ENCODE measurements around the gene APMAP. TPM values are rescaled to one million over a fixed set of nuclear protein-coding genes. Genes with fewer than 3 reads are reported as not detected.

APMAP gene
- total RNA-seq = 10 to 100 TPM; 40.3 to 41.9 TPM

GRCh38 chr20:24992487-24993205, at the start of gene APMAP:
Gene APMAP, minus strand, starts transcription at chr20:24992751. Its CDS starts 63 bp downstream, at chr20:24992688.

GRCh38 chr20:24948939-24949679, 43.4 kb downstream of the APMAP start, which contains the start of gene CST7:
Gene CST7, plus strand, starts transcription at chr20:24949269. Its CDS starts 237 bp downstream, at chr20:24949506.

Other genes with a start within 250 kb of the APMAP start
- 10 to 100 TPM; 51.6 to 54.6 TPM for gene CST7, start 43.5 kb downstream of the APMAP start, total RNA-seq
- 10 to 100 TPM; 53.3 to 55.3 TPM for gene ACSS1, start 65.4 kb upstream of the APMAP start, total RNA-seq
- gene VSX1, start 89.4 kb upstream of the APMAP start, total RNA-seq = not detected
- 10 to 100 TPM; 52.6 to 59.0 TPM for gene ENTPD6, start 203.0 kb upstream of the APMAP start, total RNA-seq